H1 (cell line): ENCODE results near the gene ZNF536. TPM values are rescaled to one million over a fixed set of nuclear protein-coding genes. Genes with fewer than 3 reads are reported as not detected.

ENCODE experiments used
- FOSL1 ChIP-seq: IDR thresholded peaks from 2 replicates; pipeline ENCODE4 v1.6.1; 2011; ENCODE audit warnings: mild to moderate bottlenecking, low read depth, low read length, moderate library complexity; ENCODE audit not compliant: insufficient read depth
- SIN3A ChIP-seq, 2 experiments: IDR thresholded peaks in 1 of 2; conservative IDR thresholded peaks in 1 of 2; 2 replicates each; pipeline ENCODE4 v1.6.1; 2011 to 2012; ENCODE audit warnings: low read length in 2 of 2, improper control_type of control experiment in 1 of 2, low read depth in 1 of 2, mild to moderate bottlenecking in 1 of 2
- polyA plus RNA-seq, 7 experiments: library from polyadenylated mRNA; depleted of rRNA in 3 of 7; stranded (reverse) in 5 of 7; unstranded in 2 of 7; fragments of >200 nt in 5 of 7; fragments of 200-250 nt in 2 of 7; gene quantifications; 1 replicate in 5 of 7; 2 replicates in 1 of 7; 4 replicates in 1 of 7; pipeline versions ENCODE4 v1.2.1 to v1.2.3, GENCODE V29; 2011 to 2013; ENCODE audit warnings: missing spikeins in 2 of 7, mixed read lengths in 2 of 7
- total RNA-seq: library from RNA; stranded (reverse); fragmentation: NEBNext Ultra II Directional; extraction: Animal tissue kit (Norgen Biotek cat#: 25700); gene quantifications from 2 replicates; pipeline ENCODE4 v1.2.1, GENCODE V29; 2021
- TF ChIP-seq, protein P1 (sequence below): fragments of 300-600 bp; sonication (generic); IDR thresholded peaks from 2 replicates; pipeline ENCODE4 v1.7.1; 2012; ENCODE audit warnings: low read length, moderate library complexity, mild to moderate bottlenecking, inconsistent platforms; ENCODE audit not compliant: insufficient replicate concordance

ZNF536 gene
- total and polyA plus RNA-seq, 2 of the 8 experiments (the other 6 are each of a cell fraction or from before 2014, with no cell fraction given) = 0.09 to 0.11 TPM

DNA sequence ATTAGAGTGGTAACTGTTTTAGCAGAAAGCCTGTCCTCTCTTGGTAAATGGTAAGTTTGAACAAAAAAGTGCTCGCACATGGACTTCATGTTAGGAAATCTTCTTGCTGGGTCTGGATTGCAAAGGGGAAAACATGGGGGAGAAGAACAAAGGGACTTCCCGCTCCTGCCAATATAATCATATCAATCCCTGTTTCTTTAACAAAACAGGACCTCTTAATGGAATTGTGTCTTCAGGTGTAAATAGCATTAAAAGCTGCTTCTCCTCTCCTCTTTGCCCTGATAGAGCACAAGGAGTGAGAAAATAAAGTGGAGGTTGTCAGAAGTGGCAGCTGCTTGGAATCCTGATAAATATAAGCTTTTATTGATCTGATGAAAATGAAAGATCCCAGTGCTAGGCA lies 20.4 kb upstream of the ZNF536 start (continued):
- TF ChIP-seq, protein P1, sequence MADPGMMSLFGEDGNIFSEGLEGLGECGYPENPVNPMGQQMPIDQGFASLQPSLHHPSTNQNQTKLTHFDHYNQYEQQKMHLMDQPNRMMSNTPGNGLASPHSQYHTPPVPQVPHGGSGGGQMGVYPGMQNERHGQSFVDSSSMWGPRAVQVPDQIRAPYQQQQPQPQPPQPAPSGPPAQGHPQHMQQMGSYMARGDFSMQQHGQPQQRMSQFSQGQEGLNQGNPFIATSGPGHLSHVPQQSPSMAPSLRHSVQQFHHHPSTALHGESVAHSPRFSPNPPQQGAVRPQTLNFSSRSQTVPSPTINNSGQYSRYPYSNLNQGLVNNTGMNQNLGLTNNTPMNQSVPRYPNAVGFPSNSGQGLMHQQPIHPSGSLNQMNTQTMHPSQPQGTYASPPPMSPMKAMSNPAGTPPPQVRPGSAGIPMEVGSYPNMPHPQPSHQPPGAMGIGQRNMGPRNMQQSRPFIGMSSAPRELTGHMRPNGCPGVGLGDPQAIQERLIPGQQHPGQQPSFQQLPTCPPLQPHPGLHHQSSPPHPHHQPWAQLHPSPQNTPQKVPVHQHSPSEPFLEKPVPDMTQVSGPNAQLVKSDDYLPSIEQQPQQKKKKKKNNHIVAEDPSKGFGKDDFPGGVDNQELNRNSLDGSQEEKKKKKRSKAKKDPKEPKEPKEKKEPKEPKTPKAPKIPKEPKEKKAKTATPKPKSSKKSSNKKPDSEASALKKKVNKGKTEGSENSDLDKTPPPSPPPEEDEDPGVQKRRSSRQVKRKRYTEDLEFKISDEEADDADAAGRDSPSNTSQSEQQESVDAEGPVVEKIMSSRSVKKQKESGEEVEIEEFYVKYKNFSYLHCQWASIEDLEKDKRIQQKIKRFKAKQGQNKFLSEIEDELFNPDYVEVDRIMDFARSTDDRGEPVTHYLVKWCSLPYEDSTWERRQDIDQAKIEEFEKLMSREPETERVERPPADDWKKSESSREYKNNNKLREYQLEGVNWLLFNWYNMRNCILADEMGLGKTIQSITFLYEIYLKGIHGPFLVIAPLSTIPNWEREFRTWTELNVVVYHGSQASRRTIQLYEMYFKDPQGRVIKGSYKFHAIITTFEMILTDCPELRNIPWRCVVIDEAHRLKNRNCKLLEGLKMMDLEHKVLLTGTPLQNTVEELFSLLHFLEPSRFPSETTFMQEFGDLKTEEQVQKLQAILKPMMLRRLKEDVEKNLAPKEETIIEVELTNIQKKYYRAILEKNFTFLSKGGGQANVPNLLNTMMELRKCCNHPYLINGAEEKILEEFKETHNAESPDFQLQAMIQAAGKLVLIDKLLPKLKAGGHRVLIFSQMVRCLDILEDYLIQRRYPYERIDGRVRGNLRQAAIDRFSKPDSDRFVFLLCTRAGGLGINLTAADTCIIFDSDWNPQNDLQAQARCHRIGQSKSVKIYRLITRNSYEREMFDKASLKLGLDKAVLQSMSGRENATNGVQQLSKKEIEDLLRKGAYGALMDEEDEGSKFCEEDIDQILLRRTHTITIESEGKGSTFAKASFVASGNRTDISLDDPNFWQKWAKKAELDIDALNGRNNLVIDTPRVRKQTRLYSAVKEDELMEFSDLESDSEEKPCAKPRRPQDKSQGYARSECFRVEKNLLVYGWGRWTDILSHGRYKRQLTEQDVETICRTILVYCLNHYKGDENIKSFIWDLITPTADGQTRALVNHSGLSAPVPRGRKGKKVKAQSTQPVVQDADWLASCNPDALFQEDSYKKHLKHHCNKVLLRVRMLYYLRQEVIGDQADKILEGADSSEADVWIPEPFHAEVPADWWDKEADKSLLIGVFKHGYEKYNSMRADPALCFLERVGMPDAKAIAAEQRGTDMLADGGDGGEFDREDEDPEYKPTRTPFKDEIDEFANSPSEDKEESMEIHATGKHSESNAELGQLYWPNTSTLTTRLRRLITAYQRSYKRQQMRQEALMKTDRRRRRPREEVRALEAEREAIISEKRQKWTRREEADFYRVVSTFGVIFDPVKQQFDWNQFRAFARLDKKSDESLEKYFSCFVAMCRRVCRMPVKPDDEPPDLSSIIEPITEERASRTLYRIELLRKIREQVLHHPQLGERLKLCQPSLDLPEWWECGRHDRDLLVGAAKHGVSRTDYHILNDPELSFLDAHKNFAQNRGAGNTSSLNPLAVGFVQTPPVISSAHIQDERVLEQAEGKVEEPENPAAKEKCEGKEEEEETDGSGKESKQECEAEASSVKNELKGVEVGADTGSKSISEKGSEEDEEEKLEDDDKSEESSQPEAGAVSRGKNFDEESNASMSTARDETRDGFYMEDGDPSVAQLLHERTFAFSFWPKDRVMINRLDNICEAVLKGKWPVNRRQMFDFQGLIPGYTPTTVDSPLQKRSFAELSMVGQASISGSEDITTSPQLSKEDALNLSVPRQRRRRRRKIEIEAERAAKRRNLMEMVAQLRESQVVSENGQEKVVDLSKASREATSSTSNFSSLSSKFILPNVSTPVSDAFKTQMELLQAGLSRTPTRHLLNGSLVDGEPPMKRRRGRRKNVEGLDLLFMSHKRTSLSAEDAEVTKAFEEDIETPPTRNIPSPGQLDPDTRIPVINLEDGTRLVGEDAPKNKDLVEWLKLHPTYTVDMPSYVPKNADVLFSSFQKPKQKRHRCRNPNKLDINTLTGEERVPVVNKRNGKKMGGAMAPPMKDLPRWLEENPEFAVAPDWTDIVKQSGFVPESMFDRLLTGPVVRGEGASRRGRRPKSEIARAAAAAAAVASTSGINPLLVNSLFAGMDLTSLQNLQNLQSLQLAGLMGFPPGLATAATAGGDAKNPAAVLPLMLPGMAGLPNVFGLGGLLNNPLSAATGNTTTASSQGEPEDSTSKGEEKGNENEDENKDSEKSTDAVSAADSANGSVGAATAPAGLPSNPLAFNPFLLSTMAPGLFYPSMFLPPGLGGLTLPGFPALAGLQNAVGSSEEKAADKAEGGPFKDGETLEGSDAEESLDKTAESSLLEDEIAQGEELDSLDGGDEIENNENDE = no peak
- no peak for TF ChIP-seq FOSL1
- no peak for TF ChIP-seq SIN3A (conservative IDR thresholded peaks at IDR 0.05 in 1 of 2, IDR thresholded peaks at IDR 0.05 in 1 of 2; ENCODE audit: low read depth in 1 of 2, low read length in 2 of 2)
